ENCODE results near the gene TSPAN2.

DNA sequence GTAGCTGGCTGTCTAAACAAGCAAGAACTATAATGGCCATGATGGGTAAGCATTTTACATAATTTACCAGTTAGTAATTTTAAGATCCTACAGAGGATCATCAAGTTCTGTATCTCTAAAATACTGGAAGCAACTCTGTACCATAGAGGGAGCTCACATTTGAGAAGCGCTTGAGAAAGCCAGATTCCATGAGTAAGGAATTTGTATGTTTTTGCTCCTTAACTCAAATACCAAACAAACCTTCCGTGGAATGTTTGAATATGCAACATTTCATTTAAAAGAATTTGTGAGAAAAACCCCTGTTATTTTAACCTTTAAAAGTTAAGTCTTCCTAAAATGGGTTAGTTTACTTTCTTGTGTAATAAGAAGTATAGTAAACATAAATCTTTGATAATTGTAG is 57.7 kb downstream of the TSPAN2 start:
- TF ChIP-seq CTCF (IDR thresholded peaks at IDR 0.05) (no peak), POLR2A (IDR thresholded peaks at IDR 0.05) (no peak)

Data from esophagus squamous epithelium (tissue), 4 donors.